ENCODE results near the gene SLC20A1.
"Not testable (repeated sequence)": the region's sequence is repeated elsewhere in the genome, so short reads cannot be mapped to it uniquely, and the experiment has no call there.

The SLC20A1 gene

DNA sequence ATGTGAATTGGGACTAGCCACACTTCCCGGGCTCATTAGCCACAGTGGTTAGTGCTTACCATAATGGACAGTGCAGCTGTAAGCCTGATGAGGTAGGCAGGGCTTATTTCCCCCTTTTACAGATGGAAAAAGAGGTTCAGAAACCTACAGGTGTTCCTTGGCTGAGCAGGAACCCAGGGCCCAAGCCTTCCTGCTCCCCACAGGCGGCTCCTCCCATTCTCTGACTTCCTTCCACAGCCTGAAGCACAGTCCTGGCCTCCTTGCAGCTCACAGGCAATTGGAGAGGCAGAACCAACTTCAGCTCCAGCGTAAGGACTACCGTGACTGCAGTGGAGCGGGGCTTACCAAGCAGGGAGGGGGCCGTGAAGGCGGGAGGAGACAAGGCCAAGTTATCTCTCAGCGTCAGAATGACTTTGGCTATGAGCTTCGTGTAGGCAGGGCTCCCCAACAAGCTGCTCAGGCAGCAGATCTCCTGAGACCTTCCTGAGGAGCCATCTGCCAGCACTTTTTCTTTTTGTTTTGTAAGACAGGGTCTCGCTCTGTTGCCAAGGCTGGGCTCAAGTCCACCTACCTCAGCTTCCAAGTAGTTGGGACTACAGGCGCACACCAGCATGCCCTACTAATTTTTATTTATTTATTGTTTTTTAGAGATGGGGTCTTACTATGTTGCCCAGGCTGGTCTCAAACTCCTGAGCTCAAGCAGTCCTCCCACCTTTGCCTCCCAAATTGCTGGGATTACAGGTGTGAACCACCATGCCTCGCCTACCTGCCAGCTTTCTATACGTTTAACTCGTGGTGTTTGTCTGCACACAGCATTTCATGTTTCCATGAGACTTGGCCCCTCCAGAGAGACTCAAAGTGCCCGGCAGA is 40.8 kb downstream of the SLC20A1 start:
- DNase-seq = no peak

DNA sequence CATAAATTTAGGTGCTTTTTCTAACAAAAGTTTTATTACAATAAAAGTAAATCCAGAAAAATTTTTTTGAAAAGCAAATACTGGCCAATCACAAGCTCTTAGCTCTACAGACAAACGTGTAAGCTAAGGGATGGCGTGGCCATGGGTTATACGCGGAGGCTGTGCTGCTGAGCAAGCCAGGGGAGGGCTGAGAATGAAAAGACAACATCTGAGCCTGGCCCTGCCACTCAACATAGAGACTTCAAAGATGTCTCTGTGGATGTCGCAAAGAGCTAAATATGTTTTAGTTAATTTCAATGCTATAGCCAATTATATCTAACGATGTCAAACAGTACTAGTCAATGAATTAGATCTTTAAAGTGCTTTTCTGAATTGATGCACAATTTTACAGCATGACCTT is 41.8 kb downstream of the SLC20A1 start:
- no peak for DNase-seq

DNA sequence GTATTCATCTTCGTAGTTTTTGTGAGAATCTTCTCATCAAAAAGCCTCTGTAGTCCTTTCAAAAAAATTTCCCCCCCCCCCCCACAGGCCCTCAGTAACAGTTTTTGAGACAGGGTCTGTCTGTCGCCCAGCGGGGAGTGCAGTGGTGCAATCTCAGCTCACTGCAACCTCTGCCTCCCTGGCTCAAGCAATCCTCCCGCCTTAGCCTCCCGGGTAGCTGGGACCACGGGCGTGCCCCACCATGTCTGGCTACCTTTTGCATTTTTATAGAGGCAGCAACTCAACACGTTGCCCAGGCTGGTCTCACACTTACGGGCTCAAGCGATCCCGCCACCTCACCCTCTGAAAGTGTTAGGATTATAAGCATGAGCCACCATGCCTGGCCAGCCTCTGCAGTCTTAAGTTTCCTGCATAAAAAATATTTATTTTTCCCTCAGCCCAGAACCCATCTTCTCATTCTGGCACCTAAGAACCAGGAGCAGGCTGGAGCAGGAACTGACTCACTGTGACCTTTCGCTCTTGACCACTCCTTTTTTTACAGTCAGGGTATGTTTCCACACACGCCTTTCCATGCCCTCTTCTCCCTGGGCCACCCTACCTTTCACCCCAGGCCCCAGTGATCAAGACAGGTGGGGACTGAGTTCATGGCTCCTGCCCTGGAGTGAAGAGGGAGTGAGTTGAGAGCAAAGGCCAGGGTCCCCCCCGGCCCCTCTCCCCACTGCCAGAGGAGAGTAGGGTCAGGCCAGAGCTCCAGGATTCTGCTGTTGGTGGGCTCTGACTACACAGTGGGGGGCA is 42.5 kb downstream of the SLC20A1 start:
- no peak for DNase-seq

DNA sequence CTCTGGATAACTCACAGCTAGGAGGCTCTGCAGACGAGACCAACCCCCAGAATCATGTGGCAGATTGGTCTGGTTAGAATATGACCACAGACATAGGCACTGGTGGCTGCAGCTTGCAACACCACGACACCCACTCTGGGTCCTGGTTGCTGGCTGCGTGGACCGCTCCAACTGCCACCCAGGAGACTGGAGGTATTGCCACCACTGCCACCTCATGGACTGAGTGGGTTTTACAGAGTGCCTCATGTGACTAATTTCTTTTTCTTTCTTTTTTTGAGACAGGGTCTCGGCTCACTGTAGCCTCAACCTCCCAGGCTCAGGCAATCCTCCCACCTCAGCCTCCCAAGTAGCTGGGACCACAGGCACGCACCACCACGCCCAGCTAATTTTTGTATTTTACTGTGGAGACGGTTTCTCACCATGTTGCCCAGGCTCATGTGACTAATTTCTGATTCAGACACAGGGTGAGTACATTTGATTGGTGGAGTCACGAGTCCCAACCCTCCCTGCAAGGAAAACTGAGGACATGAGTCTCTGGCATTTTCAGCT is 45.2 kb downstream of the SLC20A1 start:
- DNase-seq = peak; percentile 66

DNA sequence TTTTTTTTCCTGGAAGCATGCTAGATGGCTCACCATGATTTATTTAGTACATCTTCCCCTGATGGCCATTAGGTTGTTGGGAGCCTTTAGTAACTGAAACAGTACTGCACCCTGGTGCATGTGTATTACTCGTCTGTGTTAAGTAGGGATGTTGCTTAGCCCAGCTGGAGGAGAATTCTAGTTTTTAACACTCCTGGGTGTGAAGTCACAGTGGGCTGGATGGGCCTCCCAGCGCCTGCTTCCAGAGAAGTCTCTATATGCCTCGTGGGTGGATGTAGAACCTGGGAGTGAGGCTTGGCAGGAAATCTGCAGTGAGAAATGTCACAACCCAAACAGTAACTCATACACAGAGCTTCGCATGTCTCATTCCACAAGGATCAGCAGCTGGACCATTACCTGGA is 46.1 kb downstream of the SLC20A1 start:
- no peak for DNase-seq

DNA sequence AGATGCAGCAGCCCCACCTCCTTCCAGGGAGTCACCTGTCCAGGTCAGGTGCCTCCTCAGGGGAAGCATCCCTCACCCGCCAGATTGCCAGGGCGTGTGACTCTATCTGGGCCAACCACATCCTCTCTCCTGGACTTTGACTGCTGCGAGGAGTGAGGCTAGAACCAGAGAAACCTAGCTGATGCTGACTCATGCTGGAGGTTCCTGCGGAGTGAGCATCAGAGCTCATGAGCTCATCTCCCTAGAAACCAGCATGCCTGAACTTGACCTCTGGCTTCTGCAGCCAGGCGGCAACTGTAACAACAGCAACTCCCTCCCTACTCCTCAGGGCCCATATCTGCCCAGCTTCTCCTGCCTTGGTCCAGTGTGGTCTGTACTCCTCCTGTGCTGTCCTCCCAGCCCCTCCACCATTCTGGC is 46.8 kb downstream of the SLC20A1 start:
- DNase-seq = peak; percentile 62

DNA sequence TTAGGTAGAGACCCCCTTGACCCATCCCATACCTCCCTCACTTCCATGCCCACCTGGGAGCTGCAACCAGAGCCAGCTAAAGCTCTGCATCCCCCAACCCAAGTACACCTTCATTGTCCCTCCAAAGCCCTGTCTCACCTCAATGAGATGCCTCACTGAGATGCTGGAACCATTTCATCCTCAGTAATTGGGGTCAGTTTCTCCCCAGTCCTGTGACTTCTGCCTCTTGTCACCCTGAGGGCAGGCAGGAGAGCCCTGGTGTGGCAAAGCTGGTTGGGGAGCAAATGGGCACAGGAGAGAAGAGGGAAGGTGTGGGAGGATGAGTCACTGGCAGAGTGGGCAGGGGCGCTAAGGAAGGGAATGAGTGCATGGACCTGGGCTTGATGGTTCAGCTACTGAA is 47.2 kb downstream of the SLC20A1 start:
- peak; percentile 53 for DNase-seq

DNA sequence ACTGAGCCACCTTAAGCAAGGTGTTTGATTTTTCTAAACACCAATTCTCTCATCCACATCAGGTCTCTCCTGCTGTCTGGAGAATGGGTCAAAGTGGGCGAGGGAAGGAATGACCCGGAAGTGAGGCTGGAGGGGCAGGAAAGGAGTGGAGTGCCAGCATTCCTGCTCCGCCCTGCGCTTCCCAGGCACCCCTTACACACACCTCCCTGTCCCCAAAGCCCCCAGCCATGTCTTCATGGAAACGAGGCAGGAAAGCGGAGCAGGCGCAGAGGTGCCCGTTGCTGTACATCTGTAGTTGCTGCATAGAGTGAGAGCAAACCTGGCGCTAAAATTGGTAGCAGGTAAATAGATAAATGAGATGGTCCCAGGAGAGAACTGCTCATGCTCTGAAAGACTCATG is 47.9 kb downstream of the SLC20A1 start:
- DNase-seq = no peak

- DNase-seq = no peak
Observed at GRCh38 chr2:112694182-112694581, 48.4 kb downstream of the SLC20A1 start.

DNA sequence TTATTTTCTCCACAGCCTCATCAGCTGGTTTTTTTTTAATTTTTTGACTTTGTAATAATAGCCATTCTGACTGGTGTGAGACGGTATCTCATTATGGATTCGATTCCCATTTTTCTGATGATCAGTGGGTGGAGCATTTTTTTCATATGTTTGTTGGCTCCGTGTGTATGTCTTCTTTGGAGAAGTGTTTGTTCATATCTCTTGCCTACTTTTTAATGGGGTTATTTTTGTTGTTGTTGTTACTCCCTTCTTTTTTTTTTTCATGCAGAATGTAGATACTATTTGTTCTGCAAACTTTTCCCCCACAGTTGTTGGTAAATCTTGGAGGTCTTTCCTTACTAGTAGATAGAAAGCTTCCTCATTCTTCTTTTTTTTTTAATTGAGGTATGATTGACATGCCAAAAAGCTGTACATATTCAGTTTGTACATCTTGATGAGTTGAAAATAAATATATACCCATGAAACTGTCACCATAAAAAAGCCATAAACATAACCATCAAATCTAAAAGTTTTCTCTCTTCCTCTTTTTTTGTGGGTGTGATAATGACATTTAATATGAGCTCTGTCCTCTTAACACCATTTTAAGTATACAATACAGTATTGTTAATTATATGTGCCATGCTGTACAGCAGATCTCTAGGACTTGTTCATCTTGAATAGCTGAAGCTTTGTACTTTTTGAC is 53.2 kb downstream of the SLC20A1 start:
- DNase-seq = no peak

DNA sequence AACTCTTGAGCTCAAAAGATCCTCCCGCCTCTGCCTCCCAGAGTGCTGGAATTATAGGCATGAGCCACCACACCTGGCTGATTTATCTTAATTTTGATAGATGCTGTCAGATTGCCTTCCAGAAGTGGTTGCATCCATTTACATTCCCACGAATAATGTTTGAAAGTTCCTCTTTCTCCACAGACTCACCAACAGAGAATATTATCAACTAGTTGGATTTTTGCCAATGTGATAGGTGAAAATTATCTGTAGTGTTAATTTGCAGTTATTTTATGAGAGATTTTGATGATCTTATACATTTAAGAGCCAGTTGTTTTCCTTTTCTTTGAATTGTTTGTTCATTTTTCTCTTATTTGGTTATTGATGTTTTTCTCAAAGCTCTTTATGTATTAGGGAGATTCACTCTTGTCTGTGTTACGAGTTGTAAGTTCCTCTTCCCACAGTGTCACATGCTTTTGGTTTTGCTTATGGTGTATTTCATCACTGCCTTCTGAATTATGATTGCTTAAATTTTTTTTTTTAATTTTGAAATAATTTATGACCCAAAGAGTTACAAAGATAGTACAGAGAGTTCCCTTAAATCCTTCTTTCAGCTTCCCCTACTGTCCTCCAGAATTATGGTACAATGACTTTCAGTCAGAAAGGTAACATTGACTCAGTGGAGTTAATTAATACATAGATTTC is 54.4 kb downstream of the SLC20A1 start:
- no peak for DNase-seq

DNA sequence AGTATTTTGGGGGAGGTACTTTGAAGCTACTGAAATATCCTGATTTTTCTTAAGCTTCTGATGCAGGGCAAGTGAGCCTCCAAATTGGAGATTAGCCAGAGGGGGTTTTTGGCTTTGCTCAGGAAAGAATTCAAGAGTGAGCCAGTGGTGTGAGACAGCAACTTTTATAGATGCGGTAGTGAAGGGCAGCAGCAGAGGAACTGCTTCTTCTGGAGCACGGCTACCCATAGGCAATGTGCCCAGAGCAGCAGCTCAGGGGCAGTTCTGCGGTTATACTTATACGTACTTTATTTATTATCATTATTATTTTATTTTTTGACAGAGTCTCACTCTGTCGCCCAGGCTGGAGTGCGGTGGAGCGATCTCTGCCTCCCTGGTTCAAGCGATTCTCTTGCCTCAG is 55.3 kb downstream of the SLC20A1 start:
- DNase-seq = no peak

DNA sequence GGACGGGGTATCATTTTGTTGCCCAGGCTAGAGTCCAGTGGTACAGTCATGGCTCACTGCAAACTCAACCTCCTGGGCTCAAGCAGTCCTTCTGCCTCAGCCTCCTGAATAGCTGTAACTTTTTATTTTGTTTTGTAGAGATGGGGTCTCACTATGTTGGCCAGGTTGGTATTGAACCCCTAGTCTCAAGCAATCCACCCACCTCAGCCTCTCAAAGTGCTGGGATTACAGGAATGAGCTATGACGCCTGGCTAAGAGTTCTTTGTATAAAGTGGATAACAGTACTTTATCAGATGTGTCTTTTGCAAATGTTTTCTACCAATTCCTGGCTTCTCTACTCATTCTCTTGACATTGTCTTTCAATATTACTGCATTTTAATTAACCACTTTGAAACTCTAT is 57.9 kb downstream of the SLC20A1 start:
- DNase-seq = no peak

GRCh38 chr2:112705575-112705974 is 59.8 kb downstream of the SLC20A1 start:
- no peak for DNase-seq

- DNase-seq = peak; percentile 34
Observed at GRCh38 chr2:112706170-112706664, 60.5 kb downstream of the SLC20A1 start.

DNA sequence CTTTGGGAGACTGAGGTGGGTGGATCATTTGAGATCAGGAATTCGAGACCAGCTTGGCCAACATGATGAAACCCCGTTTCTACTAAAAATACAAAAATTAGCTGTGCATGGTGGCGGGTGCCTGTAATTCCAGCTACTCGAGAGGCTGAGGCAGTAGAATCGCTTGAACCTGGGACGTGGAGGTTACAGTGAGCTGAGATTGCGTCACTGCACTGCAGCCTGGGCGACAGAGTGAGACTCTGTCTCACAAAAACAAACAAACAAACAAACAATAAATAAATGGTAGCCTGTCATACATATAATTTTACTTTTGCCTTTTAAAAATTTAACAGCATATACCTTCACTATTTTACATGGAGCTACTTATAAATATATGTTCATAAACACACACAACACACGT is 61.2 kb downstream of the SLC20A1 start:
- not testable (repeated sequence) for DNase-seq

DNA sequence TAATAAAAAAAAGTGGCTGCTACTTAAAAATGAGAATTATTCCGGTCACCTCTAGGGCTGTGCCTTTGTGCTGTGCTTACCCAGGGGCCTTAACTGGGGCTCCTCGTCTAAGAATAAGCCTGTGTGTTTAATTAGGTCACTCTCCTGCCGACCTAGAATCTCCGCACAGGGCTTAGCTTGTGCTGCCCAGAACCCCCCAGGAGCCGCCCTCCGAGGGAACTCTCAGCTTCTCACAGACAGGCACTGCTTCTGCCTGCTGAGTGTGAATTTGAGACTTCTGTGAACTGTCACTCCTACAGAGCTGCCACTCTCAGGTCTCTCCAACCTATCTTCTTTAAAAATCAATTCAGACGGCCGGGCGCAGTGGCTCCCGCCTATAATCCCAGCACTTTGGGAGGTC is 63.2 kb downstream of the SLC20A1 start:
- DNase-seq = no peak

DNA sequence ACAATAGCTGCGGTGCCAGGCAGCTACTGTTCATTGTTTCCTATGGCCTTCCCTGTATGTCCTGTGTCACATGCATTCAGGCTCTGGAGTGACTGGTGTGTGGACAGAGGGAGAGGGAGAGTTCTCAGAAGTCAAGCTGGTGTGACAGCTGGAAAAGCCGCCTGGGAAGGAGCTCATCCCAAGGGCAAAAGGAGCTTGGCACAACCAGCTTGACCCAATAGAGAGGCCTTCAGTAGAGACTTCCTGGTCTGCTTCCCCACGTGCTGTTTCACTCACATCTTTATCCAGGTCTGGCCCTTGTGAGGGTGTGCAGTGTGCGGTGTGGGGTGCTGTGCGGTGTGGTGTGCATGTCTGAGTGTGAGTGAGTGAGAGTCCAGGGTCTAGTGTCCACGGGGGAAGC is 64.0 kb downstream of the SLC20A1 start:
- no peak for DNase-seq

- no peak for DNase-seq
Observed at GRCh38 chr2:112710956-112711750, 65.4 kb downstream of the SLC20A1 start.

DNA sequence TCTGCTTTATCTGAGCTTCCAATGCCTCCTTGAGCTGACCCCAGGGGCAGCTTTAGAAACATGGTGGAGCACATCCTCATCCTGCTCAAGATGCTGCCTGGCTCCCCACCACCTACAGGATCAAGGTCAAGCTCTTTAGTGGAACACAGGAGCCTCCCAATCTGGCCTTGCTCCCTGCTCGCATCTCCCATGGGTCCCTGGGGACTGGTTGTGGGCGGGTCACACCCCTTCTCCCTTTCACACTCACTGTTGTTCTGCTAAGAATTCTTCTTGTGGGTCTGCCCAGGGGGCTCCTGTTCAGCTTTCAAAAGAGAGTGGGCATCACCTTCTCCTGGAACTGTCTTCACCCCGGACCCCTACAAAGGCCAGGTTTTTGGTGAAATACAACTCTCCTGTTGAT is 66.7 kb downstream of the SLC20A1 start:
- DNase-seq = no peak

GRCh38 chr2:112712903-112713584 is 67.3 kb downstream of the SLC20A1 start:
- peak; percentile 56 for DNase-seq
